GM11168 (cell line): ENCODE measurements around the gene PAX8.
"Not testable (repeated sequence)": the region's sequence is repeated elsewhere in the genome, so short reads cannot be mapped to it uniquely, and the experiment has no call there.

ENCODE experiments used
- in situ Hi-C: fragments of 300-500 bp; cut with MboI; formaldehyde crosslinking; loops from one replicate; pipeline ENCODE4 v1.12.0; 2022; ENCODE audit warnings: low sequenced_read_pairs; ENCODE audit not compliant: unreplicated experiment

The PAX8 gene

GRCh38 chr2:113297590-113297989, 18.9 kb upstream of the PAX8 start:
- in situ Hi-C loops = loop anchor here (10.0 kb wide), 1 partner anchor 77 kb away; no protein-coding TSS in a partner anchor

GRCh38 chr2:113291191-113291590, 12.5 kb upstream of the PAX8 start:
- in situ Hi-C loops = loop anchor here (10.0 kb wide), 1 partner anchor 84 kb away; no protein-coding TSS in a partner anchor

- in situ Hi-C loops = not testable (repeated sequence)
Observed at GRCh38 chr2:113288674-113289149, 10.0 kb upstream of the PAX8 start.

GRCh38 chr2:113288117-113288673, 9.5 kb upstream of the PAX8 start:
- in situ Hi-C loops = not testable (repeated sequence)

GRCh38 chr2:113285816-113286215, 7.1 kb upstream of the PAX8 start:
- in situ Hi-C loops = no loop called here

DNA sequence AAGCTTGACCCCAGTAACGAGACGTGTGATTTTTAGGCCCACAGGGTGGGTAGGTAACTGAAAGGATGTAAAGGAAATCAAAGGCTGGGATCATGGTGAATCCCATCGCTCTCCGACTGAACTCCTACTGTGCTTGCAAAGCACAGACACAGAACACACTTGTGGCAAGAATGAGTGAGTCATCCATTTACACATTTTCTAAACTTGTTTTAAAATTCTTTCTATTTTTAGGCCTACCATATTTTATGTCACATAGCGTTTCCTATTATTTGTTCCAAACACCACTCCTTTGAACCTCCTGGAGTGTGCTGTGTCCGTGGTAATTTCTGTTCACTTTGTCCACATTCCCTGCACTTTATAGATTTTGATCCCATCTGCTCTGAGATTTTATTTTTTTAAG, 6.3 kb upstream of the PAX8 start:
- in situ Hi-C loops = not testable (repeated sequence)

GRCh38 chr2:113284476-113284875, 5.8 kb upstream of the PAX8 start:
- in situ Hi-C loops = no loop called here

GRCh38 chr2:113283704-113284284, 5.1 kb upstream of the PAX8 start:
- in situ Hi-C loops = no loop called here

DNA sequence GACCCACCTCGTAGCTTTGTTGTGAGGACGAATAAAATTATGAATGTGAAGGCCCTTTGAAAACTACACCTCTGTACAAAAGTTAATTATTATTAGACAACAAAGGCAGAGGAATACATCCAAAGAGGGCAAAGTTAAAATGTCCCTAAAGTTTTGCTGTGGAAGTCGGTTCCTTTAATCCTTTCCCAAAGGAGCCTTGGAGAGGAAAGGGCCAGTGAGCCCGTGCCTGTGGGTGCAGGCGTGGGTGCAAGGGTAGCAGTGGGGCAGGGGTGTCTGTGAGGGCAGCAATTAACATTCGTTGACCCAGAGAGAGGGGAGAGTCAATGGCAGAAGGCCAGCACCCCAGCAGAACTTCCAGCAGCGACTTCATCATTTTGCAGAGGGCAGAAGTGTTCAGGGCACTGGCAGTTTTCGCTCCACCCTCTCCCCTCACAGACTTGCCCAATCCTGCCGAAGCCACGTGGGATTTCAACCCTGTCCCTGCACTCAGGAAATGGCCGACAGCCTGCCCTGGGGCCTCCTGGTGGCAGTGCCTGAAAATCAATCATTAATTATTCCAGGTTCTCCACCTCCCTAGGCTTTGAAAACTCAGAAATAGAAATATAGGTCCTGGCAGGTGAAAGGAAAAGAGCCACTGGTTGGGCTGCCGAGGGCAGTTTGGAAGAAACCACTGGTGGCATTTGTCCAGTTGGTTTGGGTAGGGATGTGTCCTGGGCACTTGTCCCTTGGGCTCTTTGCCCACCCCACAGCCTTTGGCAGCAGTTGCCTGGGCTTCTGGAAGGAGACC, 4.2 kb upstream of the PAX8 start:
- in situ Hi-C loops = no loop called here

DNA sequence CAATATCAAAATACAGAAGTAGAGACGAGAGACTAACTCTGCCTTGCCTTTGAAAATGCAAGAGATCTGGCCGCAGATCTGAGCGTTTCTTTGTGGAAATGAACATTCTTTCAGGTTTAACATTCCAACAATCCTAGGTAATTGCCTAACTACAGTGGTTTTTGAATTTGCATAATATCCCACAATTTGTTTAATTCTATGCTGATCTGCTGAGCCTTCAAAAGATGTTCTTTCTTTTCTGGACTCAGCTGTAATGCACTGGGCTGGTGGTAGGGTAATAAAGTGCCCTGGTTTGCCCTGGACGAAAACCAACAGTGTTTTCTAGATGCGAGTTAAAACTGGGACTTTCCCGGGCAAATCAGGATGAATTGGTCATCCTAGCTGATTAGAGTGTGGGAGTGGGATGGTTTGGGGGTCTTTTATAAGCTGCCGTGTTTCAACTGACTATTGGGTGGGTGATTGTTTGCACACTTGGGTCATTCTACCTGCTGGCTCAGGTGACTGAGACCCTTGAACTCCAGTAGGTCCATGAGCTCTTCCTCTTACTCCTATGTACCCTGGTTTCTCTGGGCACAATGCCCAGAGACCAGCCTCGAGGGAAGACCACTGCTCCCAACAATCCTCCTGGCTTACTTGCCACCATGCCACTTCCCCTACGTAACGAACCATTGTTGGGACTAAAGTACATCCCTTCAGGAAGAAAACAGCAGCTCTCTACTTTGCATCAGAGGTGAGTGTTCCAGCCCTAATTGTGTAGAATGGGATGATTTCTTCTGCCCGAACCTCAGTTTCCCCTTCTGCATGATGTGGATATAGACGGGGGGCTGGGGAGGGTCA, 3.4 kb upstream of the PAX8 start:
- in situ Hi-C loops = no loop called here

- in situ Hi-C loops = no loop called here
Observed at GRCh38 chr2:113278073-113278741, 514 bp downstream of the PAX8 start.

DNA sequence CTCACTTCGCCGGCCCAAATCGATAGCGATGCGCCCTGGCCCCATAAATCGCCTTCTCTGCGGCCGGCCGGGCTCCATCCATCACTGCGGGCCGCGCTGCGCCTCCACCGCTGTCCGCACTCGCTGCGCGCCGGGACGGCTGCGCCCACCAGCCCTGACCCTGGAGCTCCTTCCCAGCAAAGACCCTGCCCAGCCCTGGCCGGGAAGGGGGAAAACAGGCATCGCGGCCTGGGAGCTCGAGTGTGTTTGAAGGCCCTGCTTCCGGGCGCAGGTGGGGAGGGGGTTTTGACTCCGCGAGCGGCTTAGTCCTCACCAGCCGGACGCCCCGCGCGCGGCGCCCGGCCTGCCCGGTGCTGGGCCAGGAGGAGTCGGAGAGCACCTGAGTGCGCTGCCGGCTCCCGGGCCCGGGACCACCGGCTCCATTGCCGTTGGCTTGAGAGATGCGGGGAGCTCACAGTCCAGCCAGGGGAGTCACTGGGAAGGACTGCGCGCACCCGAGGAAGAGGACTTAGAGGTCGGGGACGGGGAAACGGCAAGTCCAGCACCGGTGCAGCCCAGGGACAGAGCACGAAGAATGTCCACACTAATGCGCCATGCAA, 1.1 kb downstream of the PAX8 start:
- in situ Hi-C loops = no loop called here

GRCh38 chr2:113276761-113277425, 1.8 kb downstream of the PAX8 start:
- in situ Hi-C loops = no loop called here

- in situ Hi-C loops = no loop called here
Observed at GRCh38 chr2:113276216-113276760, 2.4 kb downstream of the PAX8 start.

- in situ Hi-C loops = no loop called here
Observed at GRCh38 chr2:113275556-113276215, 3.0 kb downstream of the PAX8 start.

GRCh38 chr2:113274432-113274831, 4.3 kb downstream of the PAX8 start:
- in situ Hi-C loops = no loop called here

DNA sequence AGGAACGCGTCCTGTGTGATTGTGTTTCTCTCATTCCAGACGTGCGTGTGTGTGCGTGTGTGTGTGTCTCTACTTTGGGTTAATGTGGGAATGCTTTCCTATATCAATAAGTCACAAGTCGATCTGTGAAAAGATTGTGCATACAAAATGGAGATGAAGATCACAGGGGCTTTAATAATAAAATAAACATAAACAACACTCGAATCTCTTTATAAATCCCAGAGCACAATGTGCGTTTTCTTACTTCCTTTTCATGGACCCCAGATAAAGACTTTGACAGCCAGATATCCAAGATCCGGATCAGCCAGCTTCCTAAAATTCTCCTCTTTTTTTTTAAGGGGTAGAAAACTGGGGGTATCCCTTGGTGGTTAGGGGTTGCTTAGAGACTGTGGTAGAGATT, 4.7 kb downstream of the PAX8 start:
- in situ Hi-C loops = no loop called here

DNA sequence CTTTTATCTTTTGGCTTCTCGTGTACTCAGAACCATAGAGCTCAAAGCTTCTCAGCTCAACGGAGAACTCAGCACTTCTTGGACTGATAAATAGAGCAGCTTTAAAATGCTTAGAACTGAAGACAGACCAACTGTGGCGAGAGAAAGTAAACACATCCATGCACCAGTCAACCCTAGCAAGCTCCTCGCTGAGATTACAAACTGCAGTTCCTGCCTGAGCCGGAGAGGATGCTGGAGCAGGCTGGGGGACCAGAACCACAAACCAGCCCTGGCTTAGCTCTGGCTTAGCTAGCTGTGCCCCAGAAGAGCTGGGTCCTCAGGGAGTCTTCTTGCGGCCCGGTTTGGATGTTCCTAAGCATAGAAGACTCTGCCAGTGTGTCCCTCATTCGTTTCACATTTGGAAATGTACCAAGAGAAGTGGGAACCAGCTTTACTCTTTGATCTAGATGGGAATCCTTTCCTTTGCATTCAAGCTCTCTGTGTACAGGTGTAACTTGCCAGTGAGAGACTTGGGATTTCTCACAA, 5.6 kb downstream of the PAX8 start:
- in situ Hi-C loops = no loop called here
